Keratinocyte (primary cell): ENCODE data around the gene EHMT1.

ENCODE experiments used
- CTCF ChIP-seq, 3 experiments: IDR thresholded peaks in 1 of 3; conservative IDR thresholded peaks in 1 of 3; optimal IDR thresholded peaks in 1 of 3; 2 replicates in 2 of 3; 3 replicates in 1 of 3; pipeline versions ENCODE3 to v1.5.1; 2011; ENCODE audit warnings: low read length in 3 of 3, mild to moderate bottlenecking in 3 of 3, moderate library complexity in 2 of 3, control low read depth in 1 of 3, inconsistent platforms in 1 of 3; ENCODE audit not compliant: insufficient read depth in 2 of 3; ENCODE audit errors: extremely low read depth in 1 of 3
- EZH2 ChIP-seq: IDR thresholded peaks from one replicate; pipeline ENCODE4 v1.6.1; 2012; ENCODE audit warnings: inconsistent platforms, mild to moderate bottlenecking, low read length, moderate library complexity

DNA sequence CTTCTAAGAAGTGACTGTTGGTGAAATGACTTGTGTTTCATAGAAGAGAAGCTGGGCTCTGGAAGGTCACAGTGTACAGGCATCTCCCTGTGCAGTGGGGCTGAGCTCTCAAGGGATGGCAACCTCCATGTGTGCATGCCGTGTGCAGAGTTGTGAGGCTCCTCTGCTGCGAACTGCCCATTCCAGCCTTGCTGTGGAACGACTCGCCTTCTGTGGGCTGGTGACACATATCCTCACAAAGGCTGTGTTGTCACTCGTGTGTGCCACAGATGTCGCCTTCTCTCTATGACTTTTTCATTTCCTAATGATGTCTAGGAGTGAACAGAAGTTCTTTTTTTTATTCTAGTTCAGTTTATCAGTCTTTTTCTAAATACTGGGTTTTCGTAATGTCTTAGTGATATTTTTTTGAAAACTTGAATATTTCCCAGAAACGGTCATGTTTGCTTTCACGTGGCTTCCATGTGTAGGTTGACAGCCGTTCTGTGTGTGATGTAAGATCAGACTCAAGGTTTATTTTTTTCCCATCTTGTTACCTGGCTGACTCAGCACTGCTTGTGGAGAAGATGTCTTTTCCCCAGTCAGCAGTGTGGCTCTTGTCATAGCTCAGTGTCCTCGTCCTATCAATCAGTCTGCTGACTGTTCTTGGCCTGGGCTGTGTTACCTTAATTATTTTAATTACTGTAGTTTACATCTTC, 201.5 kb downstream of the EHMT1 start:
- TF ChIP-seq CTCF (optimal IDR thresholded peaks at IDR 0.05 in 1 of 3, IDR thresholded peaks at IDR 0.05 in 1 of 3, conservative IDR thresholded peaks at IDR 0.05 in 1 of 3; ENCODE audit: extremely low read depth in 1 of 3, insufficient read depth in 2 of 3, low read length in 3 of 3) (no peak), EZH2 (no peak)
